ENCODE data around the gene NFKBIE. TPM values are rescaled to one million over a fixed set of nuclear protein-coding genes. Genes with fewer than 3 reads are reported as not detected.

The NFKBIE gene
- total and polyA plus RNA-seq, 2 of the 13 experiments (the other 11 are each of a cell fraction or from before 2014, with no cell fraction given) = 6.7 to 14.5 TPM

GRCh38 chr6:44217332-44218143 is 47.8 kb downstream of the NFKBIE start (continued):
- TF ChIP-seq, protein P1, sequence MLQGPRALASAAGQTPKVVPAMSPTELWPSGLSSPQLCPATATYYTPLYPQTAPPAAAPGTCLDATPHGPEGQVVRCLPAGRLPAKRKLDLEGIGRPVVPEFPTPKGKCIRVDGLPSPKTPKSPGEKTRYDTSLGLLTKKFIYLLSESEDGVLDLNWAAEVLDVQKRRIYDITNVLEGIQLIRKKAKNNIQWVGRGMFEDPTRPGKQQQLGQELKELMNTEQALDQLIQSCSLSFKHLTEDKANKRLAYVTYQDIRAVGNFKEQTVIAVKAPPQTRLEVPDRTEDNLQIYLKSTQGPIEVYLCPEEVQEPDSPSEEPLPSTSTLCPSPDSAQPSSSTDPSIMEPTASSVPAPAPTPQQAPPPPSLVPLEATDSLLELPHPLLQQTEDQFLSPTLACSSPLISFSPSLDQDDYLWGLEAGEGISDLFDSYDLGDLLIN (CRISPR knock-in tag; IDR thresholded peaks at IDR 0.05; ENCODE audit: borderline replicate concordance) = no peak
- TF ChIP-seq ZNF616 (CRISPR knock-in tag; IDR thresholded peaks at IDR 0.05; ENCODE audit: low read depth) (0 out of 2 replicates have a peak, but pooled peaks have one; percentile 40), ZBTB3 (CRISPR knock-in tag; IDR thresholded peaks at IDR 0.05; ENCODE audit: borderline replicate concordance, low read depth) (no peak), SIN3A (IDR thresholded peaks at IDR 0.05; ENCODE audit: borderline replicate concordance, low read depth, low read length) (no peak), HNF4A (CRISPR knock-in tag; IDR thresholded peaks at IDR 0.05) (no peak), ZNF775 (CRISPR knock-in tag; IDR thresholded peaks at IDR 0.05; ENCODE audit: borderline replicate concordance) (no peak), GABPA (IDR thresholded peaks at IDR 0.05; ENCODE audit: low read depth, low read length) (no peak), GABPA (CRISPR knock-in tag; IDR thresholded peaks at IDR 0.05; ENCODE audit: low read depth) (no peak), ZFP41 (CRISPR knock-in tag; IDR thresholded peaks at IDR 0.05; ENCODE audit: borderline replicate concordance) (no peak), ERF (CRISPR knock-in tag; IDR thresholded peaks at IDR 0.05) (peak; percentile 72; the same call in 1 of the 2 replicates), IKZF4 (CRISPR knock-in tag; IDR thresholded peaks at IDR 0.05; ENCODE audit: borderline replicate concordance, low read depth, not compliant biosample characterization) (no peak), ZNF883 (CRISPR knock-in tag; IDR thresholded peaks at IDR 0.05; ENCODE audit: not compliant biosample characterization) (no peak), HES4 (CRISPR knock-in tag; IDR thresholded peaks at IDR 0.05; ENCODE audit: borderline replicate concordance) (peak; percentile 37; the same call in 1 of the 2 replicates), SP2 (CRISPR knock-in tag; IDR thresholded peaks at IDR 0.05) (0 out of 2 replicates have a peak, but pooled peaks have one; percentile 11), NFATC3 (CRISPR knock-in tag; IDR thresholded peaks at IDR 0.05) (no peak), ZNF496 (CRISPR knock-in tag; IDR thresholded peaks at IDR 0.05; ENCODE audit: insufficient replicate concordance) (no peak), JDP2 (CRISPR knock-in tag; IDR thresholded peaks at IDR 0.05; ENCODE audit: borderline replicate concordance) (no peak), U2AF1 (optimal IDR thresholded peaks at IDR 0.05; ENCODE audit: low read depth, low read length) (no peak), ZZZ3 (CRISPR knock-in tag; IDR thresholded peaks at IDR 0.05; ENCODE audit: borderline replicate concordance) (no peak), TOE1 (CRISPR knock-in tag; IDR thresholded peaks at IDR 0.05) (no peak), RFXAP (CRISPR knock-in tag; IDR thresholded peaks at IDR 0.05; ENCODE audit: borderline replicate concordance) (0 out of 2 replicates have a peak, but pooled peaks have one; percentile 53), SMAD1 (CRISPR knock-in tag; IDR thresholded peaks at IDR 0.05; ENCODE audit: borderline replicate concordance, low read depth) (no peak)
- TF ChIP-seq, protein P2, sequence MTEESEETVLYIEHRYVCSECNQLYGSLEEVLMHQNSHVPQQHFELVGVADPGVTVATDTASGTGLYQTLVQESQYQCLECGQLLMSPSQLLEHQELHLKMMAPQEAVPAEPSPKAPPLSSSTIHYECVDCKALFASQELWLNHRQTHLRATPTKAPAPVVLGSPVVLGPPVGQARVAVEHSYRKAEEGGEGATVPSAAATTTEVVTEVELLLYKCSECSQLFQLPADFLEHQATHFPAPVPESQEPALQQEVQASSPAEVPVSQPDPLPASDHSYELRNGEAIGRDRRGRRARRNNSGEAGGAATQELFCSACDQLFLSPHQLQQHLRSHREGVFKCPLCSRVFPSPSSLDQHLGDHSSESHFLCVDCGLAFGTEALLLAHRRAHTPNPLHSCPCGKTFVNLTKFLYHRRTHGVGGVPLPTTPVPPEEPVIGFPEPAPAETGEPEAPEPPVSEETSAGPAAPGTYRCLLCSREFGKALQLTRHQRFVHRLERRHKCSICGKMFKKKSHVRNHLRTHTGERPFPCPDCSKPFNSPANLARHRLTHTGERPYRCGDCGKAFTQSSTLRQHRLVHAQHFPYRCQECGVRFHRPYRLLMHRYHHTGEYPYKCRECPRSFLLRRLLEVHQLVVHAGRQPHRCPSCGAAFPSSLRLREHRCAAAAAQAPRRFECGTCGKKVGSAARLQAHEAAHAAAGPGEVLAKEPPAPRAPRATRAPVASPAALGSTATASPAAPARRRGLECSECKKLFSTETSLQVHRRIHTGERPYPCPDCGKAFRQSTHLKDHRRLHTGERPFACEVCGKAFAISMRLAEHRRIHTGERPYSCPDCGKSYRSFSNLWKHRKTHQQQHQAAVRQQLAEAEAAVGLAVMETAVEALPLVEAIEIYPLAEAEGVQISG (CRISPR knock-in tag; IDR thresholded peaks at IDR 0.05) = peak; percentile 17; the same call in 1 of the 2 replicates
- TF ChIP-seq, protein P3, sequence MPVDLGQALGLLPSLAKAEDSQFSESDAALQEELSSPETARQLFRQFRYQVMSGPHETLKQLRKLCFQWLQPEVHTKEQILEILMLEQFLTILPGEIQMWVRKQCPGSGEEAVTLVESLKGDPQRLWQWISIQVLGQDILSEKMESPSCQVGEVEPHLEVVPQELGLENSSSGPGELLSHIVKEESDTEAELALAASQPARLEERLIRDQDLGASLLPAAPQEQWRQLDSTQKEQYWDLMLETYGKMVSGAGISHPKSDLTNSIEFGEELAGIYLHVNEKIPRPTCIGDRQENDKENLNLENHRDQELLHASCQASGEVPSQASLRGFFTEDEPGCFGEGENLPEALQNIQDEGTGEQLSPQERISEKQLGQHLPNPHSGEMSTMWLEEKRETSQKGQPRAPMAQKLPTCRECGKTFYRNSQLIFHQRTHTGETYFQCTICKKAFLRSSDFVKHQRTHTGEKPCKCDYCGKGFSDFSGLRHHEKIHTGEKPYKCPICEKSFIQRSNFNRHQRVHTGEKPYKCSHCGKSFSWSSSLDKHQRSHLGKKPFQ (CRISPR knock-in tag; IDR thresholded peaks at IDR 0.05; ENCODE audit: insufficient replicate concordance) = no peak

Measured in HepG2 (cell line).